GM18951 (cell line): Measurements from ENCODE around the gene BACH1.
"Not testable (repeated sequence)": the region's sequence is repeated elsewhere in the genome, so short reads cannot be mapped to it uniquely, and the experiment has no call there.

Experiments used
- POLR2A ChIP-seq: IDR thresholded peaks from 4 replicates; pipeline ENCODE4 v1.6.1; 2011; ENCODE audit warnings: mild to moderate bottlenecking; ENCODE audit not compliant: insufficient read length, insufficient read depth; ENCODE audit errors: extremely low read depth
- in situ Hi-C: fragments of 300-500 bp; cut with MboI; formaldehyde crosslinking; loops from one replicate; pipeline ENCODE4 v1.12.0; 2022; ENCODE audit warnings: low sequenced_read_pairs, mixed read lengths, inconsistent platforms; ENCODE audit not compliant: unreplicated experiment

Gene BACH1

GRCh38 chr21:29332461-29333362 lies 34.0 kb downstream of the BACH1 start:
- in situ Hi-C loops: no loop called here
- TF ChIP-seq POLR2A: no peak

GRCh38 chr21:29333406-29333805 lies 34.7 kb downstream of the BACH1 start:
- in situ Hi-C loops: no loop called here
- TF ChIP-seq POLR2A: no peak

DNA sequence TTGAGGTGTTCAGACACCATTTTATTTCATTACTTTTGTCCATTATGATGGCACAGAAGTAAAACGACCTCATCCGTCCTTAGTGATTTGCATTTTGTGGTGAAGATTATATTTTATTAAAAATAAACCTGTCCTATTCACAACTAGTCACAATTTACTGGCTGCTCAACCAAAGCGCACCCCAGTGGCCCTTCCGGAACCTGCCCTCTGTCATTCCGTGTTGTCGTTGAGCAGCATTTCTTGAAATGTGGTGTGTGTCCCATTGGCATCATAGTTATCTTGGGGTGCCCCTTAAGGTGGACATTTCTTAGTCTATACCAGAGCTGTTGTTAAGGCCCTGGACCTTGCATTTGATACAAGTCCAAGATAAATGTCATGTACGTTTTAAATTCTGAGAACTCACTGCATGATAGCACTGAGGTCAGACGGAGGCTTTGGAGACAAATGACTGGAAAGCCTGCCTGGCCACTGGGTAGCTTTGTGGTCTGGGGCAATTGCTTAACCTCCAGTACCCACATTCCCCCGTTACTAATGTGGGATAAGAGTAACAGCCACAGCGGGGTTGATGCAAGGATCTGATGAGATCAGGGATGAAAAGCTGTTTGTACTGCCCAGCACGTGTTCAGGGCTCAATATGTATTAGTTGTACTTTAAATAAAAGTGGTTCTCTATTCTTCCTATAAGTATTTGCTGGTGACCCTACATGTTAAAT lies 36.2 kb downstream of the BACH1 start:
- in situ Hi-C loops: no loop called here
- TF ChIP-seq POLR2A: no peak

GRCh38 chr21:29335720-29336119 lies 37.0 kb downstream of the BACH1 start:
- in situ Hi-C loops: no loop called here

DNA sequence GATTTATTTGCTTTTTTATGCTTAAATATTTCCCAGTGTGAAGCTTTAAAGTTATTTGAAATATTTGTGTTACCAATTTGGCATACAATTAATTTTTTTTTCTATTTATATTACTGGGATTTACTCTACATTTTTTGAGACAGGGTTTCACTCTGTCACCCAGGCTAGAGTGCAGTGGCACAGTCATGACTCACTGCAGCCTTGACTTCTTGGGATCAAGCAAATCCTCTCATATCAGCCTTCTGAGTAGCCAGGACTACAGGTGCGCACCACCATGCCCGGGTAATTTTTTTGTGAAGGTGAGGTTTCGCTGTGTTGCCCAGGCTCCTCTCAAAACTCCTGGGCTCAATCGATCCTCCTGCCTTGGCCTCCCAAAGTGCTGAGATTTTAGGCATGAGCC lies 39.5 kb downstream of the BACH1 start:
- in situ Hi-C loops: no loop called here
- no peak for TF ChIP-seq POLR2A

More at GRCh38 chr21:29335720-29336119, 37.0 kb downstream of the BACH1 start:
- no peak for TF ChIP-seq POLR2A

- in situ Hi-C loops: no loop called here
- no peak for TF ChIP-seq POLR2A
Measured at GRCh38 chr21:29340228-29340627, 41.5 kb downstream of the BACH1 start.

DNA sequence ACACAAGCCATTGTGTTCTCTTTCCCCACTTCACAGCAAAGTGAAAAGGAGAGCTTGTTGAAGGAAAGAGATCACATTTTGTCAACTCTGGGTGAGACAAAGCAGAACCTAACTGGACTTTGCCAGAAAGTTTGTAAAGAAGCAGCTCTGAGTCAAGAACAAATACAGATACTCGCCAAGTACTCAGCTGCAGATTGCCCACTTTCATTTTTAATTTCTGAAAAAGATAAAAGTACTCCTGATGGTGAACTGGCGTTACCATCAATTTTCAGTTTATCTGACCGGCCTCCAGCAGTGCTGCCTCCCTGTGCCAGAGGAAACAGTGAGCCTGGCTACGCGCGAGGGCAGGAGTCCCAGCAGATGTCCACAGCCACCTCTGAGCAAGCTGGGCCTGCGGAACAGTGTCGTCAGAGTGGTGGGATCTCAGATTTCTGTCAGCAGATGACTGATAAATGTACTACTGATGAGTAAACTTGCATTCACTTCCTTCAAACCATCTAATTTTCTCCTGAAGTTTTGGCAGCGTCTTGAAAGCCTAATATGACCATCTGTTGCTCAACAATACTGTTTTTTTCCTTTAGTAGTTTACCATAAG lies 43.7 kb downstream of the BACH1 start:
- no peak for TF ChIP-seq POLR2A
- in situ Hi-C loops: no loop called here

GRCh38 chr21:29343519-29343918 lies 44.8 kb downstream of the BACH1 start:
- in situ Hi-C loops: no loop called here
- no peak for TF ChIP-seq POLR2A

GRCh38 chr21:29346281-29346680 lies 47.6 kb downstream of the BACH1 start:
- no peak for TF ChIP-seq POLR2A
- in situ Hi-C loops: no loop called here

DNA sequence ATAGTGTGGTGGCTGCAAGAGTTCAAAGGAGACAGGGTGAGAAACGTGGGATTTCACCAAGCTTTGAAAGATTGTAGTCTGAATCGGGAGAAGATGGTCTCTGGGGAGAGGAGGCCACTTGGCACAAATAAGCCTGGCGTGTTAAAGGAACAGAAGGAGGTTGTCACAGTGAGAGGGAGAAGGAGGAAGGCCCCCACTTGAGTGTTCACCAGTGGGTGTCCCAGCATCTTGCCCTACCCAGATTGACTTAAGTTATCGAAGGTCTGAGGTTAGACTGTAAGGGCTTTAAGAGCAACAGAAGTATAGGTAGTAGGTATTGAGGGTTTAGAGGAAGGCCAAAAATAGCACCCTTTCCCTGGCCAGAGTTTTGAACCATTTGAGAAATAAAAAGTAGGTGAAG lies 48.0 kb downstream of the BACH1 start:
- TF ChIP-seq POLR2A: no peak
- in situ Hi-C loops: no loop called here

DNA sequence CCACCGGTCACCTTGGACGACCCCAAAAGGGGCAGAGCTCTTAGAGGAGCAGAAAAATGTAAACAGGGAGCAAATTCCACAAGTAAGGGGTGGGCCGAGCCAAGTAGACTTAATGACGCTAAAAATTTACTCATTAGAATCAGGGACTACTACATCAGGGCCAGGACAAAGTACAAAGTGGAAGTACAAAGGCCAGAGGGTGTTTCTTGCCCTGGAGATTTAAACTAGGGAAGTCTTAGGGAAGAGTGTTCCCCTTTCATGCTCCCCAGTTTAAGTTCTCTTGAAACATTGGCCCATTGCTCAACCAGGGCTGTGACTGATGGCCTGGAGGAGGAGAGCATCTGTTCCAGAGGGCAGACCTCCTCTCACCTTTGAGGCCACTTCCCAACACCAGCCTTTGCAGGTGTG lies 48.6 kb downstream of the BACH1 start:
- TF ChIP-seq POLR2A: no peak

GRCh38 chr21:29349702-29350101 lies 51.0 kb downstream of the BACH1 start:
- in situ Hi-C loops: no loop called here
- TF ChIP-seq POLR2A: no peak

More for the DNA sequence above, 48.6 kb downstream of the BACH1 start:
- in situ Hi-C loops: no loop called here

DNA sequence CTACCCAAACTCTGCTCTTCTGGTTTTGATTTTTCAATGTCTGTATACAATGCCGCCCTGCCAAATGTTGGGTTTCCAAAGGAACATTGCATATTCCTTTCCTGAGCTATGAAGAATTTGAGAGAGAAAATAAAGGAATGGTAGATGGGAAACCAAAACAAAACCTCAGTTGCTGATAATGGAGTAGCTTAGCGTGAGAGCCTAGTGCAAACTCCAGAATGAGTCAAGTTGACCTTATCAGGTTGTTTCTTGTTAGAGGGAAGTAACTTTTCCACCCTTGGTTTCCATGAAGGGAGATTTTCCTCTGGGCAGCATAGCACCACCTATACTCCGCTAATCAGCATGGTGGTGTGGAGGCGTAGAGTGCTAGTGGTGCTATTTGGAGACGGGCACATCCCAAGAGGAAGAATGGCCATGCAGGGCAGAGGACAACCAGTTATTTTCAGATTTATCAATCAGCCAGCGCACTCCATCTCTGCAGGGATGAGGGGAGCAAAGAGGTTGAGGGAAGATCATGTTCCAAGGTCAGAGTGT lies 51.6 kb downstream of the BACH1 start:
- TF ChIP-seq POLR2A: no peak
- in situ Hi-C loops: no loop called here

- no peak for TF ChIP-seq POLR2A
- in situ Hi-C loops: no loop called here
Measured at GRCh38 chr21:29351691-29352090, 53.0 kb downstream of the BACH1 start.

DNA sequence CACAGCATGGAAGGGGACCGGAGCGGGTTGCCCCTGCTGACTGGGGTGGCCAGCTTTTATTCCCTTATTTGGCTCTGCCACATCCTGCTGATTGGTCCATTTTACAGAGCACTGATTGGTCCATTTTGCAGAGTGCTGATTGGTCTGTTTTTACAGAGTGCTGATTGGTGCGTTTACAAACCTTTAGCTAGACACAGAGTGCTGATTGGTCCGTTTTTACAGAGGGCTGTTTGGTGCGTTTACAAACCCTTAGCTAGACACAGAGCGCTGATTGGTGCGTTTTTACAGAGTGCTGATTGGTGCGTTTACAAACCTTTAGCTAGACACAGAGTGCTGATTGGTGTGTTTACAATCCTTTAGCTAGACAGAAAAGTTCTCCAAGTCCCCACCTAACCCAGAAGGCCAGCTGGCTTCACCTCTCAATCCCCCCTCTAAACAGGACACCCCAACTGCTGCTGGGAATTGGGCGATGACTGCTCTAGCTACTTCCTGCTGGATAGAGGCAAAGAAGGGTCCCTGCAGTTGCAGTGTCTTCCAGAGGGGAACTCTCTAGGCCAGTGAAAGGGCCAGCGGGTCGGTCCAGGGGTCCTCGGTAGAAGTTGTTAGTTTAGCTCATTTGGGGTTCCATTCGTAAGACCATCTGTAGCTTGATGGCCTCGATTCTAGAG lies 56.5 kb downstream of the BACH1 start:
- in situ Hi-C loops: not testable (repeated sequence)

GRCh38 chr21:29356291-29356690 lies 57.6 kb downstream of the BACH1 start:
- in situ Hi-C loops: not testable (repeated sequence)

DNA sequence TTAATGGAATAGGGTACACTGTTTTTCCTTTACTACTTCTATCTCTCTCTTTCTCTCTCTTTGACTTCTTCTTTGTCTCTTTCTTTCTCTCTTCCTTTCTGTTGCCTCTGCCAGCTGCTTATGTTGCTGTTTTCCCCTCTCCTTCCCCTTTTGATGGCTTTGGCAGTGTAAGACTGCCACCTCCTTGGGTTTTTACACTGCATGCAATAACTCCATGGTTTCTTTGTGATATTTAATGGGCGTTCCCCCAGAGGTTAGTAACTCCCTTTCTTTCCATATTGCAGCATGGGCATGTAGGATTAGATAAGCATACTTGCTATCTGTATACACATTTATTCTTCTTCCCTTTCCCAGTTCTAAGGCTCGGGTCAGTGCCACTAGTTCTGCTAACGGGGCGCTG lies 58.1 kb downstream of the BACH1 start:
- in situ Hi-C loops: not testable (repeated sequence)
